Pancreas (tissue), 10 donors: ENCODE measurements around the gene SMARCA4. TPM values are rescaled to one million over a fixed set of nuclear protein-coding genes. Genes with fewer than 3 reads are reported as not detected.

Source experiments
- ATAC-seq, 4 donors: fragments of 200-7000 bp; cut with Tn5 transposase; one replicate each; pipeline versions ENCODE4 v1.8.0 to v1.9.1; 2020; ENCODE audit warnings: mild to moderate bottlenecking in 4 of 4, moderate library complexity in 4 of 4
- DNase-seq, 6 donors: peaks; one replicate each; pipeline ENCODE4 v3.0.0-alpha.2; 2020
- FAIRE-seq: peaks from 2 replicates; lab custom pipeline; 2012; peaks lifted over from hg19 to GRCh38; lab: Jason Lieb, UNC
- H3K27ac ChIP-seq, 4 donors: fragments of 200-600 bp; sonication (generic); 1 replicate in 3 of 4; 2 replicates in 1 of 4; pipeline versions ENCODE4 v1.5.0 to v1.8.0; 2020
- H3K27me3 ChIP-seq, 4 donors: fragments of 200-600 bp; one replicate each; pipeline ENCODE4 v1.8.0; 2021
- H3K36me3 ChIP-seq, 3 donors: fragments of 200-600 bp; sonication (generic) in 1 of 3; one replicate each; pipeline versions ENCODE4 v1.5.0 to v1.8.0; 2020 to 2021
- H3K4me1 ChIP-seq, 3 donors: fragments of 200-600 bp; one replicate each; pipeline ENCODE4 v1.8.0; 2021
- H3K4me3 ChIP-seq, 4 donors: fragments of 200-600 bp; sonication (generic) in 2 of 4; one replicate each; pipeline versions ENCODE4 v1.5.0 to v1.8.0; 2020 to 2021
- H3K9me3 ChIP-seq, 4 donors: fragments of 200-600 bp; one replicate each; pipeline ENCODE4 v1.8.0; 2021
- CTCF ChIP-seq, 4 donors: fragments of 200-600 bp; sonication (generic) in 3 of 4; IDR thresholded peaks; one replicate each; pipeline versions ENCODE4 v1.5.0 to v1.8.0; 2021; ENCODE audit warnings: antibody characterized with exemption in 4 of 4
- WGBS, 2 donors: extraction: QIAGEN DNeasy Blood & Tissue Kit; methylation state at CpG; one replicate each; pipeline ENCODE4 v1.1.7; 2013; 5-methylcytosine and 5-hydroxymethylcytosine counted together
- intact Hi-C, 3 donors: fragments of 100-400 bp; cut with DNase I; formaldehyde crosslinking; loops; one replicate each; pipeline versions ENCODE4 v1.11.1 to v1.14.2; 2022
- polyA plus RNA-seq, 2 donors: library from polyadenylated mRNA; stranded (reverse); fragments of 200-250 nt; gene quantifications; one replicate each; pipeline ENCODE4 v1.2.3, GENCODE V29; 2013
- total RNA-seq, 6 donors: library from RNA; stranded (reverse); fragmentation: NEBNext Ultra II Directional in 4 of 6; extraction: Animal tissue kit (Norgen Biotek cat#: 25700) in 4 of 6; gene quantifications; one replicate each; pipeline versions ENCODE4 v1.2.1 to v1.2.4, GENCODE V29; 2021 to 2023
- donor health status: healthy with polysubstance abuse.
- donor health status: DM: no; HTN: no; CAD: no; lungs with moderate emphysema.
- donor health status: DM: no; HTN: no; CAD: no.
- donor health status: control.
- donor health status: control.
- donor health status: Bipolar disorder and iron deficiency.
- donor health status: DM: yes; HTN: yes; CAD: no.
- donor health status: DM: no; HTN: no; CAD: no.
- donor health status: DM: no; HTN: no; CAD: no.
- donor health status: DM: yes; HTN: yes; CAD: no.

The SMARCA4 gene
- total and polyA plus RNA-seq, 8 donors: 28.7 to 77.8 (median 42.9) TPM

- Histone ChIP-seq H3K4me3 (no peak overlapping the region), H3K36me3 (peaks cover 0 to 65% (median 23%) of the 10 kb centered on the region in 3 donors), H3K9me3 (no peaks in the 10 kb centered on the region), H3K27ac (no peak overlapping the region), H3K4me1 (no peaks in the 10 kb centered on the region), H3K27me3 (no peaks in the 10 kb centered on the region)
- intact Hi-C loops: no loop called here
- 86 to 88% methylated on average over 5 of the region's 5 CpGs for WGBS, 2 donors
- DNase-seq (no peak), ATAC-seq (no peak), FAIRE-seq (no peak)
- TF ChIP-seq CTCF (IDR thresholded peaks at IDR 0.05): no peak
These were observed 55.8 kb downstream of the SMARCA4 start for GRCh38 chr19:11016631-11017030.

DNA sequence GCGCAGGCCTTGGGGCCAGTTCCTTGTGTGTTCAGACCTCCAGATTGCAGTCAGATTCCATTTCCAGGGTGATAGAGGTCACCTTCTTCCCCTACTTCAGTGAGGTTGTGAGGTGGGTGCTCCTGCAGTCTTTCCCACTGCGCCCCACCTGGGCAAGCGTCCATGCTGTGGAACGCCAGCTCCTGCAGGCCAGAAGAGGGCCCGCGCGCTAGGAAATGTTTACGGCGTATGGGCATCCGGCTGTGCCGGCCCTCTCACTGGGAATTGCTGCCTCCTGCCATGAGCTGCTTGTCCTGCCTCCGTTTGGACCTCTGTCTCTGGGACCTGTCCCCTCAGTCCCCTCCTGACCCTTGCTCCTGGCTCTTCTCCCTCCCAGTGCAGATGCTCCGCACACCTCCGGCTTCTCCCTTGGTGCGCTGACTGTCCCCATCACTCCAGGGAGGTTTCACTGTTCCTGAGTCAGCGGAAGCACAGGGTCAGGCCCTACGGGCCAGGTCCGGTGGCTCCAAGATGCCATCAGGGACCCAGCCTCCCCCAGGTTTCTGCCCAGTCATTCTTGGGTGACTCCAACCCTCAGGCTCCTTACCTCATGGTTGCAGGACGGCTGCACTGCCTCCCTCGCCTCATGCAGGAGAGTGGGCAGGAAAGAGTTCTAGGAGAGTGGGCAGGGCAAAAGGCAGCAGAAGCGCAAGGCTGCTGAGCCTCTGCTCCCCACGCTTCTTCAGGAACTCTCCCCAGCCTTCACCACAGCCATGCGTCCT, 56.6 kb downstream of the SMARCA4 start:
- Histone ChIP-seq H3K36me3 (peaks cover 0 to 68% (median 27%) of the 10 kb centered on the region in 3 donors), H3K27me3 (no peaks in the 10 kb centered on the region), H3K4me3 (no peak overlapping the region), H3K9me3 (no peaks in the 10 kb centered on the region), H3K4me1 (no peaks in the 10 kb centered on the region), H3K27ac (no peak overlapping the region)
- WGBS, 2 donors: 94 to 97% methylated on average over 23 of the region's 23 CpGs
- no peak for FAIRE-seq
- TF ChIP-seq CTCF (IDR thresholded peaks at IDR 0.05): no peak
- DNase-seq: no peak
- no peak for ATAC-seq
- intact Hi-C loops: no loop called here

DNA sequence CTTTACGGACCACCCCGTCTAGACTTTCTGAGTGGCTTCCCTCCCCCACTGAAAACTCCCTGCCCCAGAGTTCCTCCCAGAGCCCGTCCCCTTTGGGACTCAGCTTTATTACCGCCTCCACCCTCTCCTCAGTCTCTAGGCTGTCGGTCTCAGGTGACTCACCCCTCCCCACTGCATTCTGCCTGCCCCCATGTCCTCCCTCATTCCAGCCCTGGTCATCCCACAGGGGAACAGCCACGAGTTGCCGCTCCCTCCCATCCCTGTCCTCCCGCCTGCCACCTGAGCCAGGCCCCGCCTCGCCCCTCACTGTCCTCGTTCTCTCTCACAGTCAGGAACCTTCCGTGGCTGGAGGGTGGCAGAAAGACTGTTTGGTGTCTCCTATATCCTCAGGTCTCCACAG, 57.3 kb downstream of the SMARCA4 start:
- no peaks in the 10 kb centered on the region for H3K9me3 ChIP-seq
- no peaks in the 10 kb centered on the region for H3K4me1 ChIP-seq
- peaks cover 0 to 65% (median 20%) of the 10 kb centered on the region in 3 donors for H3K36me3 ChIP-seq
- no peaks in the 10 kb centered on the region for H3K27me3 ChIP-seq
- intact Hi-C loops: no loop called here
- no peak for TF ChIP-seq CTCF (IDR thresholded peaks at IDR 0.05)
- H3K4me3 ChIP-seq: no peak overlapping the region
- H3K27ac ChIP-seq: no peak overlapping the region
- ATAC-seq (peak in 2 of 4 donors; percentile 29 to 39), DNase-seq (no peak), FAIRE-seq (no peak)
- WGBS, 2 donors: 83 to 87% methylated on average over 12 of the region's 12 CpGs

DNA sequence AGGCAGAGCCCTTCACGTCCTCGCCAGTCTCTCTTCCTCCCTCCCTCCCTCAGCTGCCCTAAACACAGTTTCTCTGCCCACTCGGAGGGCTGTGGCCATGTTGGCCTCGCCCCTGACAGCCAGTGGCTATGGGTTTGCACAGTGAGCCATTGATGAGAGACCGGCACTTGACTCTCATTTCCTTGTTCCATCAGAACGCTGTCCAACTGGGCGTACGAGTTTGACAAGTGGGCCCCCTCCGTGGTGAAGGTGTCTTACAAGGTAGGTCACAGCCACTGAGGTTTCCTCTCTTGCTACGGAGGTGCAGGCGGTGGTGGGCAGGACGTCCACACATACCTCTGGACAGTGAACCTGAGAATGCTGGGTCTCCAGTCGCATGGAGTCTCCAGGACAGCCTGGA, 57.9 kb downstream of the SMARCA4 start:
- H3K27me3 ChIP-seq: no peaks in the 10 kb centered on the region
- H3K4me1 ChIP-seq: no peaks in the 10 kb centered on the region
- no peak for ATAC-seq
- no peaks in the 10 kb centered on the region for H3K9me3 ChIP-seq
- no peak for FAIRE-seq
- no peak for TF ChIP-seq CTCF (IDR thresholded peaks at IDR 0.05)
- H3K27ac ChIP-seq: no peak overlapping the region
- intact Hi-C loops: no loop called here
- no peak for DNase-seq
- H3K4me3 ChIP-seq: no peak overlapping the region
- 88 to 90% methylated on average over 13 of the region's 13 CpGs for WGBS, 2 donors
- peaks cover 0 to 65% (median 19%) of the 10 kb centered on the region in 3 donors for H3K36me3 ChIP-seq

DNA sequence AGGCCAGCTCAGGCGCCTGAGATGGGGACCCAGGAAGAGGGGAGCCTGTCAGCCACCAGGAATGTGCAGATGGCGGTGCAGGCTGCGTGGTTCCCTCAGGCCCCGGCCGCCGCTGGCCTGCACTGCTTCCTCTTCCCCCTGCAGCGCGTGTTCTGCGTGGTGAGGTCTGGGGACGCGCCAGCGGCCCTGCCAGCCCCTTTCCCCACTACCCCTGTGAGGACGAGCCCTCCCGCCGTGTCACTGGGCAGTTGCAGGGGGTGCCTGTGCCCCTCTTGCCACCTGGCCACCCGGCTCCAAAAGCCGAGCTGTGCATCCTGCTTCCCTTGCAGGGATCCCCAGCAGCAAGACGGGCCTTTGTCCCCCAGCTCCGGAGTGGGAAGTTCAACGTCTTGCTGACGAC, 58.4 kb downstream of the SMARCA4 start:
- Histone ChIP-seq H3K4me3 (no peak overlapping the region), H3K9me3 (no peaks in the 10 kb centered on the region), H3K4me1 (no peaks in the 10 kb centered on the region), H3K27me3 (no peaks in the 10 kb centered on the region), H3K36me3 (peaks cover 0 to 65% (median 24%) of the 10 kb centered on the region in 3 donors), H3K27ac (no peak overlapping the region)
- intact Hi-C loops: no loop called here
- TF ChIP-seq CTCF (IDR thresholded peaks at IDR 0.05): no peak
- no peak for FAIRE-seq
- DNase-seq: no peak
- WGBS, 2 donors: 92 to 95% methylated on average over 13 to 21 of the region's 21 CpGs
- no peak for ATAC-seq
